DOHH2 (cell line): ENCODE results near the gene C9orf50.
A peak's percentile ranks its signal among the peaks of the same experiment; 100 is the strongest.

ENCODE experiments used
- H3F3A ChIP-seq: fragments of 200-600 bp; sonication (generic), shearing (Covaris generic); 2 replicates; pipeline ENCODE4 v1.6.0; 2016; ENCODE audit warnings: antibody characterized with exemption, mild to moderate bottlenecking; ENCODE audit not compliant: control insufficient read depth, insufficient read depth
- H3K27ac ChIP-seq: fragments of 200-600 bp; sonication (generic); 2 replicates; pipeline ENCODE4 v1.5.1; 2014; ENCODE audit warnings: low read depth, mild to moderate bottlenecking, low read length, moderate library complexity
- H3K27me3 ChIP-seq: fragments of 200-600 bp; sonication (generic); 2 replicates; pipeline ENCODE4 v1.6.1; 2014; ENCODE audit warnings: mild to moderate bottlenecking, low read length, mixed read lengths; ENCODE audit not compliant: control insufficient read depth
- H3K36me3 ChIP-seq: fragments of 200-600 bp; sonication (generic); 2 replicates; pipeline ENCODE4 v1.6.1; 2014; ENCODE audit warnings: mild to moderate bottlenecking, low read length, moderate library complexity, mixed read lengths; ENCODE audit not compliant: control insufficient read depth
- H3K4me1 ChIP-seq: fragments of 200-600 bp; sonication (generic); 2 replicates; pipeline ENCODE4 v1.6.1; 2014; ENCODE audit warnings: mild to moderate bottlenecking, low read length, mixed read lengths; ENCODE audit not compliant: control insufficient read depth
- H3K4me2 ChIP-seq: fragments of 200-600 bp; sonication (generic); 2 replicates; pipeline ENCODE4 v1.6.0; 2014; ENCODE audit warnings: mild to moderate bottlenecking, low read length, moderate library complexity
- H3K4me3 ChIP-seq: fragments of 200-600 bp; sonication (generic); 2 replicates; pipeline ENCODE4 v1.5.1; 2014; ENCODE audit warnings: mild to moderate bottlenecking, low read length, mixed read lengths
- H3K79me2 ChIP-seq: fragments of 200-600 bp; sonication (generic); 2 replicates; pipeline ENCODE4 v1.6.1; 2014; ENCODE audit warnings: mild to moderate bottlenecking, low read length, mixed read lengths; ENCODE audit not compliant: control insufficient read depth
- H3K9me2 ChIP-seq: fragments of 200-600 bp; sonication (generic); replicated peaks from 2 replicates; pipeline ENCODE4 v1.6.1; 2014; ENCODE audit warnings: mild to moderate bottlenecking, low read length, mixed read lengths; ENCODE audit not compliant: control insufficient read depth
- H3K9me3 ChIP-seq: fragments of 200-600 bp; sonication (generic); 2 replicates; pipeline ENCODE4 v1.6.1; 2014; ENCODE audit warnings: antibody characterized with exemption, low read length, mixed read lengths; ENCODE audit not compliant: control insufficient read depth, insufficient read depth
- H4K20me1 ChIP-seq: fragments of 200-600 bp; sonication (generic); 2 replicates; pipeline ENCODE4 v1.6.0; 2014; ENCODE audit warnings: low read depth, mild to moderate bottlenecking, antibody characterized with exemption, low read length, moderate library complexity; ENCODE audit not compliant: control insufficient read depth, insufficient read depth
- CTCF ChIP-seq: fragments of 200-600 bp; sonication (generic); IDR thresholded peaks from one replicate; pipeline ENCODE4 v1.5.1; 2014; ENCODE audit warnings: antibody characterized with exemption, mild to moderate bottlenecking, low read depth, low read length; ENCODE audit not compliant: poor library complexity, severe bottlenecking
- EZH2phosphoT487 ChIP-seq: fragments of 200-600 bp; sonication (generic); IDR thresholded peaks from 2 replicates; pipeline ENCODE4 v1.6.1; 2017; ENCODE audit warnings: borderline replicate concordance, mild to moderate bottlenecking, antibody characterized with exemption, low read length, moderate library complexity, mixed read lengths

Gene C9orf50

GRCh38 chr9:129630967-129631673 lies 10.2 kb upstream of the C9orf50 start:
- Histone ChIP-seq H3K4me2 (no peak overlapping the region), H3K27ac (no peak overlapping the region), H3K4me3 (no peak overlapping the region), H4K20me1 (peaks cover 43% of the 10 kb centered on the region), H3F3A (no peaks in the 10 kb centered on the region), H3K36me3 (peaks cover 90% of the 10 kb centered on the region), H3K9me3 (no peaks in the 10 kb centered on the region), H3K27me3 (no peaks in the 10 kb centered on the region), H3K9me2 (no peaks in the 10 kb centered on the region), H3K4me1 (peaks cover 19% of the 10 kb centered on the region), H3K79me2 (peaks cover 84% of the 10 kb centered on the region)
- no peak for TF ChIP-seq EZH2phosphoT487
- TF ChIP-seq CTCF, result no peak

GRCh38 chr9:129629251-129629820 lies 8.4 kb upstream of the C9orf50 start:
- Histone ChIP-seq H3K27ac (no peak overlapping the region), H3K27me3 (no peaks in the 10 kb centered on the region), H3K9me2 (no peaks in the 10 kb centered on the region), H3K36me3 (peaks cover 78% of the 10 kb centered on the region), H3K4me3 (no peak overlapping the region), H3K4me1 (peaks cover 33% of the 10 kb centered on the region), H3K4me2 (no peak overlapping the region), H3K9me3 (no peaks in the 10 kb centered on the region), H4K20me1 (peaks cover 43% of the 10 kb centered on the region), H3F3A (peaks cover 9% of the 10 kb centered on the region), H3K79me2 (peaks cover 82% of the 10 kb centered on the region)
- TF ChIP-seq EZH2phosphoT487 (no peak), CTCF (no peak)

GRCh38 chr9:129628709-129629108 lies 7.8 kb upstream of the C9orf50 start:
- no peak overlapping the region for H3K4me3 ChIP-seq

More at GRCh38 chr9:129628709-129629108, 7.8 kb upstream of the C9orf50 start:
- H3K27me3 ChIP-seq, result no peaks in the 10 kb centered on the region
- H3K36me3 ChIP-seq, result peaks cover 73% of the 10 kb centered on the region
- peaks cover 39% of the 10 kb centered on the region for H4K20me1 ChIP-seq
- no peaks in the 10 kb centered on the region for H3K9me2 ChIP-seq
- peak overlapping the region; percentile 85; the same call in 1 of the 2 replicates for H3K4me2 ChIP-seq
- no peak overlapping the region for H3K27ac ChIP-seq
- H3K4me1 ChIP-seq, result peaks cover 38% of the 10 kb centered on the region
- peaks cover 78% of the 10 kb centered on the region for H3K79me2 ChIP-seq
- peaks cover 9% of the 10 kb centered on the region for H3F3A ChIP-seq
- TF ChIP-seq EZH2phosphoT487 (no peak), CTCF (no peak)
- no peaks in the 10 kb centered on the region for H3K9me3 ChIP-seq
